Cardiac septum (tissue), 1 donor: ENCODE data around the gene SLC45A1. TPM values are rescaled to one million over a fixed set of nuclear protein-coding genes. Genes with fewer than 3 reads are reported as not detected.

Source experiments
- DNase-seq: peaks from one replicate; pipeline ENCODE4 v3.0.0-alpha.2; 2020; ENCODE audit warnings: low spot score
- intact Hi-C: fragments of 100-400 bp; cut with DNase I; formaldehyde crosslinking; loops from one replicate; pipeline ENCODE4 v1.14.0; 2022
- total RNA-seq: library from RNA; stranded (reverse); fragmentation: NEBNext Ultra II Directional; extraction: Animal tissue kit (Norgen Biotek cat#: 25700); gene quantifications from one replicate; pipeline ENCODE4 v1.2.1, GENCODE V29; 2021
- donor health status: DM: no; HTN: no; CAD: no.

SLC45A1 gene
- total RNA-seq, 1 donor from 2014 or later, result 1.8 TPM

- intact Hi-C loops, result no loop called here
- no peak for DNase-seq
Observed at GRCh38 chr1:8350914-8351684, 33.2 kb downstream of the SLC45A1 start.

- no peak for DNase-seq
- intact Hi-C loops, result no loop called here
Observed at GRCh38 chr1:8351693-8352470, 34.0 kb downstream of the SLC45A1 start.

GRCh38 chr1:8352471-8352845 lies 34.5 kb downstream of the SLC45A1 start:
- intact Hi-C loops, result no loop called here
- no peak for DNase-seq

GRCh38 chr1:8352886-8353785 lies 35.2 kb downstream of the SLC45A1 start:
- no peak for DNase-seq

GRCh38 chr1:8354038-8354437 lies 36.1 kb downstream of the SLC45A1 start:
- intact Hi-C loops, result no loop called here
- DNase-seq, result no peak

More at GRCh38 chr1:8352886-8353785, 35.2 kb downstream of the SLC45A1 start:
- intact Hi-C loops, result no loop called here

- DNase-seq, result no peak
- intact Hi-C loops, result no loop called here
Observed at GRCh38 chr1:8355439-8356255, 37.7 kb downstream of the SLC45A1 start.

GRCh38 chr1:8356256-8357209 lies 38.6 kb downstream of the SLC45A1 start:
- DNase-seq, result no peak
- intact Hi-C loops, result no loop called here

- intact Hi-C loops, result no loop called here
- no peak for DNase-seq
Observed at GRCh38 chr1:8357329-8358101, 39.6 kb downstream of the SLC45A1 start.

GRCh38 chr1:8358241-8358896 lies 40.5 kb downstream of the SLC45A1 start:
- DNase-seq, result no peak
- intact Hi-C loops, result no loop called here

GRCh38 chr1:8358897-8359616 lies 41.1 kb downstream of the SLC45A1 start:
- intact Hi-C loops, result no loop called here
- no peak for DNase-seq

GRCh38 chr1:8359617-8360481 lies 41.9 kb downstream of the SLC45A1 start:
- DNase-seq, result no peak
- intact Hi-C loops, result no loop called here

- peak; percentile 56 for DNase-seq
- intact Hi-C loops, result no loop called here
Observed at GRCh38 chr1:8360493-8361197, 42.7 kb downstream of the SLC45A1 start.

GRCh38 chr1:8361198-8361849 lies 43.4 kb downstream of the SLC45A1 start:
- peak; percentile 70 for DNase-seq
- intact Hi-C loops, result no loop called here

GRCh38 chr1:8362701-8363101 lies 44.8 kb downstream of the SLC45A1 start:
- DNase-seq, result peak; percentile 68
- intact Hi-C loops, result no loop called here
